Measurements from ENCODE around the gene HECTD4.
A peak's percentile ranks its signal among the peaks of the same experiment; 100 is the strongest.
"Not testable (repeated sequence)": the region's sequence is repeated elsewhere in the genome, so short reads cannot be mapped to it uniquely, and the experiment has no call there.

HECTD4 gene

DNA sequence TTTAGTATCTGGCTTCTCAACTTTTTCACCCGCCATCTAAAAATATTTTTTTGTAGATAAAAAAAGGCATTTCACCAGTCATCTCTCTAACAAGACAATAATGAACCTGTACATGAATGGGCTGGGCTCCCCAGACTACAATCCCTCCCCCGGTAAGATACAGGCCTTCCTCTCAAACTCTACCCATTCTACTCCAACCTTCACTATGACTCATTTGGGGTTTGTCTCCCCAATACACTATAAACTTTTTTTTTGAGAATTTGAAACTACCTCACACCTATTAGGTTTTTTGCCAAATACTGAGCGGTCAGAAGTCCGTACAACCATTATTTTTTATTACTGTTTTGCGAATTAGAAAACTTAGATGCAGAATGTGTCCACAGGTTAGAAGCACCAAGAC, 26.4 kb upstream of the HECTD4 start:
- Mint-ChIP-seq H3K4me3 (peak overlapping the region; percentile 100), H3K27ac (peak overlapping the region; percentile 100), H3K9me3 (no peaks in the 10 kb centered on the region), H3K27me3 (ENCODE audit: low read depth) (no peaks in the 10 kb centered on the region), H3K4me1 (peaks cover 27% of the 10 kb centered on the region), H3K36me3 (ENCODE audit: low read depth) (peaks cover 49% of the 10 kb centered on the region)
- TF ChIP-seq, protein P1, sequence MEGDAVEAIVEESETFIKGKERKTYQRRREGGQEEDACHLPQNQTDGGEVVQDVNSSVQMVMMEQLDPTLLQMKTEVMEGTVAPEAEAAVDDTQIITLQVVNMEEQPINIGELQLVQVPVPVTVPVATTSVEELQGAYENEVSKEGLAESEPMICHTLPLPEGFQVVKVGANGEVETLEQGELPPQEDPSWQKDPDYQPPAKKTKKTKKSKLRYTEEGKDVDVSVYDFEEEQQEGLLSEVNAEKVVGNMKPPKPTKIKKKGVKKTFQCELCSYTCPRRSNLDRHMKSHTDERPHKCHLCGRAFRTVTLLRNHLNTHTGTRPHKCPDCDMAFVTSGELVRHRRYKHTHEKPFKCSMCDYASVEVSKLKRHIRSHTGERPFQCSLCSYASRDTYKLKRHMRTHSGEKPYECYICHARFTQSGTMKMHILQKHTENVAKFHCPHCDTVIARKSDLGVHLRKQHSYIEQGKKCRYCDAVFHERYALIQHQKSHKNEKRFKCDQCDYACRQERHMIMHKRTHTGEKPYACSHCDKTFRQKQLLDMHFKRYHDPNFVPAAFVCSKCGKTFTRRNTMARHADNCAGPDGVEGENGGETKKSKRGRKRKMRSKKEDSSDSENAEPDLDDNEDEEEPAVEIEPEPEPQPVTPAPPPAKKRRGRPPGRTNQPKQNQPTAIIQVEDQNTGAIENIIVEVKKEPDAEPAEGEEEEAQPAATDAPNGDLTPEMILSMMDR (IDR thresholded peaks at IDR 0.05; ENCODE audit: unreplicated experiment in 3 of 3) = no peak

DNA sequence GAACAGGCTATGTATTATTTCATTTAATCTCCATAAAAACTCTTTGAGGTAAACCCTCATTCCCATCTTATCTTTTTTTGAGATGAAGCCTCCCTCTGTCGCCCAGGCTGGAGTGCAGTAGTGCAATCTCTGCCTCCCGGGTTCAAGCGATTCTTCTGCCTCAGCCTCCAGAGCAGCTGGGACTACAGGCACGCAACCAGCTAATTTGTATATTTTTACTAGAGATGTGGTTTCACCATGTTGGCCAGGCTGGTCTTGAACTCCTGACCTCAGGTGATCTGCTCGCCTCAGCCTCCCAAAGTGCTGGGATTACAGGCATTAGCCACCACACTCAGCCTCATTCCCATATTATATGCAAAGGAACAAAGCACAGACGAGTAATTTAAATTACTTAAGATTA, 25.5 kb upstream of the HECTD4 start:
- H3K9me3 Mint-ChIP-seq; H3K27me3 Mint-ChIP-seq (ENCODE audit: low read depth): not testable (repeated sequence)
- Mint-ChIP-seq H3K27ac (peak overlapping the region; percentile 100), H3K4me1 (peaks cover 27% of the 10 kb centered on the region), H3K4me3 (peak overlapping the region; percentile 100), H3K36me3 (ENCODE audit: low read depth) (peaks cover 49% of the 10 kb centered on the region)

DNA sequence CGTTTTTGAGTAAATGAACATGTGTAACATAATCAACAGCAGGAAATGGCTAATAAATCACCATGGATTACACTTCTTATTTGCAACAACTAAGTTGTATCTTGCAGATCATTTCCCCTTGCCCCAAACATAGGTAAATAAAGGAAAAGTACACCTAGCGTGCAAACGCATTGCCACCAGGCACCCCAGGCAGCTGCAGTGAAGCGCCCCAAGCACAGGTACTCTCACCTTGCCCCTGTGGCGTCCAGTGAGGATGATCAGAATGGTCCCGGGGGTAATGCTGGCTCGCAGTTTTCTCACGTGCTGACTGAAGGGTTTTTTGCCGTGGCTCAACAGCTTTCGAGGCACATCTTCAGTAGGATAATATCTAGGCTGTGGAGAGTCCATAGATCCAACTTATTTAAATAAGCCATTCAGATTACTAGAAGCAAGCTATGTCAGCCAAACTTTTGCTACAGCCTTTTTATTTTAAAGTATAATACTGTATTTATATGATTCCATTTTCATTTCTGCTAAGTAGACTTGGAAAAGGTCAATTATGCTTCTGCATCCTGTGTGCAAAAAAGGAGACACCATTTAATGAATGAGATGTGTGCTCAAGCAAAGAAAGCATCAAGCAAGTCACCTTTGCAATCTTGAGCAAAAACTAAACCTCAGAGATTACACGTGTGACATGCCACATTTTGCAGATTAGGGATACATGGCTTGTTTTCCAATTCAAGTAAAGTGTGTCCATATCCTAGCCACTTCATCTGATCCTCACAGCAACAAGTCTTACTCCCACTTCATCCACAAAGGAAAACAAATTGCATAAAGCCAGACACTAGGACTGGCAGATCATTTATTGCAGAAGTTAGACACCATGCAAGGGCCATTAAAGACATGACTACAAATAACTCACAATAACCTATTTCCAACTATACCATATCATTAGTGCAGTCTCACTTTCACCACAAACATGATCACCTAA, 24.6 kb upstream of the HECTD4 start:
- H3K27ac Mint-ChIP-seq = peak overlapping the region; percentile 45 to 100 (median 100)
- TF ChIP-seq, protein P1 (IDR thresholded peaks at IDR 0.05; ENCODE audit: unreplicated experiment in 3 of 3) = no peak
- peaks cover 49% of the 10 kb centered on the region for H3K36me3 Mint-ChIP-seq (ENCODE audit: low read depth)
- peaks cover 27% of the 10 kb centered on the region for H3K4me1 Mint-ChIP-seq
- no peaks in the 10 kb centered on the region for H3K9me3 Mint-ChIP-seq
- H3K4me3 Mint-ChIP-seq = peak overlapping the region; percentile 100
- H3K27me3 Mint-ChIP-seq (ENCODE audit: low read depth) = no peaks in the 10 kb centered on the region

DNA sequence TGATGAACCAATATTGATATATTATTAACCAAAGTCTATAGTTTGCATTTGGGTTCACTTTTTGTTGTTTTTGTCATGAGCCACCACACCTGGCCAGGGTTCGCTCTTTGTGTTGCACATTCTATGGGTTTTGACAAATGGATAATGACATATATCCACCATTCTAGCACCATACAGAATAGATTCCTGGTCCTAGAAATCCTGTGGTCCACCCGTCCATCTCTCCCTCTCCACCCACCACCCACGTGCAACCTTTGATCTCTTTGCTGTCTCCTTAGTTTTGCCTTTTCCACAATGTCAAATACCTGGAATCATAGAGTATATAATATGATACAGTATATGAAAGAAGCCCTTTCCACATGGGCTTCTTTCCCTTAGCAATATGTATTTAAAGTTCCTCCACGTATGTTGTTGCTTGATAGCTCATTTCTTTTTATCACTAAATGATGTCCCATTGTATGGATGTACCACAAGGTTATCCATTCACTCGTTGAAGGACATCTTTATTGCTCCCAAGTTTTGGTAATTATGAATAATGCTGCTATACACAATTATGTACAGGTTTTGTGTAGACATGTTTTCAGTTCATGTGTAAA, 19.8 kb upstream of the HECTD4 start:
- TF ChIP-seq, protein P1 (IDR thresholded peaks at IDR 0.05; ENCODE audit: unreplicated experiment in 3 of 3) = no peak
- peaks cover 6% of the 10 kb centered on the region for H3K27me3 Mint-ChIP-seq (ENCODE audit: low read depth)
- H3K4me1 Mint-ChIP-seq = peaks cover 1% of the 10 kb centered on the region
- H3K4me3 Mint-ChIP-seq = no peak overlapping the region
- no peaks in the 10 kb centered on the region for H3K9me3 Mint-ChIP-seq
- H3K27ac Mint-ChIP-seq = no peak overlapping the region
- peaks cover 27% of the 10 kb centered on the region for H3K36me3 Mint-ChIP-seq (ENCODE audit: low read depth)

DNA sequence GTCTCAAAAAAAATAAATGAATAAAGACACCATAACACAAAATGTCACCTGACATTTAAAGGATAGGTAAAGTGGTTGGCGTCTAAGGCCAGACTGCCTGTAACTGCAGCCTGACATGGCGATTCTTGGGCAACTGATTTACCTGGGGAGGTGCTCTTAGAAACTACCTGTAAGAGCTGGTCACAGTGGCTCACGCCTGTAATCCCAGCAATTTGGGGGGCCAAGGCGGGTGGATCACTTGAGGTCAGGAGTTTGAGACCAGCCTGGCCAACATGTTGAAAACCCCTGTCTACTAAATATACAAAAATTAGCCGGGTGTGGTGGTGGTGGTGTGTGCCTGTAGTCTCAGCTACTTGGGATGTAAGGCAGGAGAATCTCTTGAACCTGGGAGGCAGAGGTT, 18.8 kb upstream of the HECTD4 start:
- H3K4me3 Mint-ChIP-seq = no peak overlapping the region
- no peaks in the 10 kb centered on the region for H3K4me1 Mint-ChIP-seq

DNA sequence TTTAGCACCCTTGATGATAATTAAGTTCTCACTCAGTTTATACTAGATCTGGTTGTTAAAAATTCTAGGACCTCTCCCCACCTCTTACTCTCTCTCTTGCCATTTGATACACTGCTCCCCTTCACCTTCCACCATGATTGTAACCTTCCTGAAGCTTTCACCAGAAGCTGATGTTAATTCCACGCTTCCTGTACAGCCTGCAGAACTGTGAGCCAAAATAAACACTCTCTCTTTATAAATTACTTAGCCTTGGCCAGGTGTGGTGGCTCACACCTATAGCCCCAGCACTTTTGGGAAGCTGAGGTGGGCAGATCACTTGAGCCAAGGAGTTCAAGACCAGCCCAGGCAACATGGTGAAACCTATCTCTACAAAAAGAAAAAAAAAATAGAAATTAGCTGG, 11.1 kb upstream of the HECTD4 start:
- H3K4me1 Mint-ChIP-seq = no peaks in the 10 kb centered on the region
- H3K27ac Mint-ChIP-seq = no peak overlapping the region
- peaks cover 6% of the 10 kb centered on the region for H3K9me3 Mint-ChIP-seq
- no peak overlapping the region for H3K4me3 Mint-ChIP-seq
- H3K27me3 Mint-ChIP-seq (ENCODE audit: low read depth) = peaks cover 4% of the 10 kb centered on the region
- TF ChIP-seq, protein P1 (IDR thresholded peaks at IDR 0.05; ENCODE audit: unreplicated experiment in 3 of 3) = no peak
- no peaks in the 10 kb centered on the region for H3K36me3 Mint-ChIP-seq (ENCODE audit: low read depth)

More for the DNA sequence above, 18.8 kb upstream of the HECTD4 start:
- Mint-ChIP-seq H3K27ac (no peak overlapping the region), H3K9me3 (no peaks in the 10 kb centered on the region), H3K27me3 (ENCODE audit: low read depth) (peaks cover 6% of the 10 kb centered on the region), H3K36me3 (ENCODE audit: low read depth) (peaks cover 19% of the 10 kb centered on the region)
- TF ChIP-seq, protein P1 (IDR thresholded peaks at IDR 0.05; ENCODE audit: unreplicated experiment in 3 of 3) = no peak

DNA sequence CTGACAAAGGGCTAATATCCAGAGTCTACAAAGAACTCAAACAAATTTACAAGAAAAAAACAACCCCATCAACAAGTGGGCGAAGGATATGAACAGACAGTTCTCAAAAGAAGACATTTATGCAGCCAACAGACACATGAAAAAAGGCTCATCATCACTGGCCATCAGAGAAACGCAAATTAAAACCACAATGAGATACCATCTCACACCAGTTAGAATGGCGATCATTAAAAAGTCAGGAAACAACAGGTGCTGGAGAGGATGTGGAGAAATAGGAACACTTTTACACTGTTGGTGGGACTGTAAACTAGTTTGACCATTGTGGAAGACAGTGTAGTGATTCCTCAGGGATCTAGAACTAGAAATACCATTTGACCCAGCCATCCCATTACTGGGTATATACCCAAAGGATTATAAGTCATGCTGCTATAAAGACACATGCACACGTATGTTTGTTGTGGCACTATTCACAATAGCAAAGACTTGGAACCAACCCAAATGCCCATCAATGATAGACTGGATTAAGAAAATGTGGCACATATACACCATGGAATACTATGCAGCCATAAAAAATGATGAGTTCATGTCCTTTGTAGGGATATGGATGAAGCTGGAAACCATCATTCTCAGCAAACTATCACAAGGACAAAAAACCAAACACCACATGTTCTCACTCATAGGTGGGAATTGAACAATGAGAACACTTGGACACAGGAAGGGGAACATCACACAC, 7.9 kb upstream of the HECTD4 start:
- H3K9me3 Mint-ChIP-seq; H3K27ac Mint-ChIP-seq; H3K36me3 Mint-ChIP-seq (ENCODE audit: low read depth); H3K27me3 Mint-ChIP-seq (ENCODE audit: low read depth); H3K4me3 Mint-ChIP-seq: not testable (repeated sequence)
- H3K4me1 Mint-ChIP-seq = peaks cover 14% of the 10 kb centered on the region

Measured in nephron (organoid).